Neural progenitor cell (in vitro differentiated cells): ENCODE data around the gene ZGPAT. TPM values are rescaled to one million over a fixed set of nuclear protein-coding genes. Genes with fewer than 3 reads are reported as not detected.

Source experiments
- DNase-seq: peaks from one replicate; pipeline ENCODE4 v3.0.0-alpha.2; 2016; ENCODE audit warnings: low spot score
- H2AFZ ChIP-seq: fragments of 200-600 bp; sonication (generic); replicated peaks from 2 replicates; pipeline ENCODE4 v1.6.1; 2016; ENCODE audit warnings: antibody characterized with exemption
- H3F3A ChIP-seq: fragments of 200-600 bp; sonication (generic); 2 replicates; pipeline ENCODE4 v1.6.1; 2016; ENCODE audit warnings: antibody characterized with exemption, low read depth
- H3K27ac ChIP-seq: fragments of 200-600 bp; sonication (generic); 2 replicates; pipeline ENCODE4 v1.5.1; 2016; ENCODE audit warnings: mild to moderate bottlenecking
- H3K27me3 ChIP-seq: fragments of 200-600 bp; sonication (generic); 2 replicates; pipeline ENCODE4 v1.6.1; 2016; ENCODE audit warnings: mild to moderate bottlenecking, moderate library complexity
- H3K36me3 ChIP-seq: fragments of 200-600 bp; sonication (generic); 2 replicates; pipeline ENCODE4 v1.5.1; 2016
- H3K4me1 ChIP-seq: fragments of 200-600 bp; sonication (generic); 2 replicates; pipeline ENCODE4 v1.6.1; 2016; ENCODE audit warnings: mixed run types
- H3K4me2 ChIP-seq: fragments of 200-600 bp; sonication (generic); 2 replicates; pipeline ENCODE4 v1.6.1; 2016
- H3K4me3 ChIP-seq: fragments of 200-600 bp; sonication (generic); 2 replicates; pipeline ENCODE4 v1.5.1; 2016
- H3K79me2 ChIP-seq: fragments of 200-600 bp; sonication (generic); 2 replicates; pipeline ENCODE4 v1.6.1; 2016; ENCODE audit warnings: low read depth
- H3K9ac ChIP-seq: fragments of 200-600 bp; sonication (generic); 2 replicates; pipeline ENCODE4 v1.6.1; 2016
- H3K9me3 ChIP-seq: fragments of 200-600 bp; sonication (generic); 2 replicates; pipeline ENCODE4 v1.5.1; 2016; ENCODE audit warnings: low read depth
- H4K20me1 ChIP-seq: fragments of 200-600 bp; sonication (generic); 2 replicates; pipeline ENCODE4 v1.6.1; 2016; ENCODE audit warnings: low read depth
- H3K27ac Mint-ChIP-seq: 3 replicates; pipeline ENCODE4 v1.8.0; 2021; ENCODE audit warnings: mixed read lengths
- H3K27me3 Mint-ChIP-seq: 2 replicates; pipeline ENCODE4 v1.8.0; 2022; ENCODE audit warnings: low read depth, mild to moderate bottlenecking, inconsistent platforms, moderate library complexity, mixed read lengths; ENCODE audit not compliant: insufficient read depth
- H3K36me3 Mint-ChIP-seq: 3 replicates; pipeline ENCODE4 v1.8.0; 2021; ENCODE audit warnings: mixed read lengths
- H3K4me1 Mint-ChIP-seq: 3 replicates; pipeline ENCODE4 v1.8.0; 2021; ENCODE audit warnings: mixed read lengths
- H3K4me3 Mint-ChIP-seq: 3 replicates; pipeline ENCODE4 v1.8.0; 2021; ENCODE audit warnings: mild to moderate bottlenecking, moderate library complexity, mixed read lengths
- H3K9me3 Mint-ChIP-seq: 3 replicates; pipeline ENCODE4 v1.8.0; 2020; ENCODE audit warnings: mixed read lengths
- EZH2 ChIP-seq: fragments of 200-600 bp; sonication (generic); IDR thresholded peaks from 2 replicates; pipeline ENCODE4 v1.6.1; 2017; ENCODE audit warnings: antibody characterized with exemption, mild to moderate bottlenecking, moderate library complexity
- EZH2phosphoT487 ChIP-seq: fragments of 200-600 bp; sonication (generic); IDR thresholded peaks from 2 replicates; pipeline ENCODE4 v1.6.1; 2017; ENCODE audit warnings: antibody characterized with exemption
- total RNA-seq: library from RNA; depleted of rRNA; stranded (reverse); fragments of >200 nt; gene quantifications from 2 replicates; pipeline ENCODE4 v1.2.3, GENCODE V29; 2015; ENCODE audit warnings: low replicate concordance
- TF ChIP-seq, protein P1 (sequence below): fragments of 200-600 bp; sonication (generic); IDR thresholded peaks from 2 replicates; pipeline ENCODE4 v1.5.1; 2017; ENCODE audit warnings: antibody characterized with exemption, mild to moderate bottlenecking

ZGPAT gene
- total RNA-seq, 1 donor from 2014 or later = 8.2 TPM

DNA sequence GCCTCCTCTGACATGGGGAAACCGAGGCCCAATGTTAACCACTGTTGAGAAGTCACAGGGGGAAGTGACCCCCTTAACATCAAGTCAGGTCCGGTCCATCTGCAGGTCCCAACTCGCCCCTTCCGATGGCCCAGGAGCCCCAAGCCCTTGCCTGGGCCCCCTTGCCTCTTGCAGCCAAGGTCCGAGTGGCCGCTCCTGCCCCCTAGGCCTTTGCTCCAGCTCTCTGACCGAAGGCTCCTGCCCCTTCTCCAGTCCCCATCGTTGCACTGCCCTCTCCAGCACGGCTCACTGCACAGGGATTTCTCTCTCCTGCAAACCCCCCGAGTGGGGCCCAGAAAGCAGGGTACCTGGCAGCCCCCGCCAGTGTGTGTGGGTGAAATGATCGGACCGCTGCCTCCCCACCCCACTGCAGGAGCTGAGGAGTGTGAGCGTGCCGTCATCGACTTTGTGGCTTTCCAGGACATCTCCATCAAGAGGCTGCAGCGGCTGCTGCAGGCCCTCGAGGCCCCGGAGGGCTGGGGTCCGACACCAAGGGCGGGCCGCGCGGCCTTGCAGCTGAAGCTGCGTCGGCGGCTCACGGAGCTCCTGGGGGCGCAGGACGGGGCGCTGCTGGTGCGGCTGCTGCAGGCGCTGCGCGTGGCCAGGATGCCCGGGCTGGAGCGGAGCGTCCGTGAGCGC, 9.8 kb upstream of the ZGPAT start:
- no peaks in the 10 kb centered on the region for H3K36me3 ChIP-seq
- Mint-ChIP-seq H3K36me3 (peaks cover 3% of the 10 kb centered on the region), H3K9me3 (peaks cover 4% of the 10 kb centered on the region), H3K4me3 (no peak overlapping the region), H3K4me1 (no peaks in the 10 kb centered on the region), H3K27me3 (peaks cover 10% of the 10 kb centered on the region), H3K27ac (no peak overlapping the region)
- no peak overlapping the region for H3K9ac ChIP-seq
- H3K27ac ChIP-seq = no peak overlapping the region
- H3K4me2 ChIP-seq = no peak overlapping the region
- no peak for DNase-seq
- no peaks in the 10 kb centered on the region for H3K27me3 ChIP-seq
- H2AFZ ChIP-seq = no peak overlapping the region
- TF ChIP-seq EZH2 (no peak), EZH2phosphoT487 (no peak)
- TF ChIP-seq, protein P1, sequence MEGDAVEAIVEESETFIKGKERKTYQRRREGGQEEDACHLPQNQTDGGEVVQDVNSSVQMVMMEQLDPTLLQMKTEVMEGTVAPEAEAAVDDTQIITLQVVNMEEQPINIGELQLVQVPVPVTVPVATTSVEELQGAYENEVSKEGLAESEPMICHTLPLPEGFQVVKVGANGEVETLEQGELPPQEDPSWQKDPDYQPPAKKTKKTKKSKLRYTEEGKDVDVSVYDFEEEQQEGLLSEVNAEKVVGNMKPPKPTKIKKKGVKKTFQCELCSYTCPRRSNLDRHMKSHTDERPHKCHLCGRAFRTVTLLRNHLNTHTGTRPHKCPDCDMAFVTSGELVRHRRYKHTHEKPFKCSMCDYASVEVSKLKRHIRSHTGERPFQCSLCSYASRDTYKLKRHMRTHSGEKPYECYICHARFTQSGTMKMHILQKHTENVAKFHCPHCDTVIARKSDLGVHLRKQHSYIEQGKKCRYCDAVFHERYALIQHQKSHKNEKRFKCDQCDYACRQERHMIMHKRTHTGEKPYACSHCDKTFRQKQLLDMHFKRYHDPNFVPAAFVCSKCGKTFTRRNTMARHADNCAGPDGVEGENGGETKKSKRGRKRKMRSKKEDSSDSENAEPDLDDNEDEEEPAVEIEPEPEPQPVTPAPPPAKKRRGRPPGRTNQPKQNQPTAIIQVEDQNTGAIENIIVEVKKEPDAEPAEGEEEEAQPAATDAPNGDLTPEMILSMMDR = no peak
- H3K4me3 ChIP-seq = no peak overlapping the region
- no peaks in the 10 kb centered on the region for H3K79me2 ChIP-seq
- peaks cover 7% of the 10 kb centered on the region for H3F3A ChIP-seq
- peaks cover 10% of the 10 kb centered on the region for H3K4me1 ChIP-seq
- H3K9me3 ChIP-seq = no peaks in the 10 kb centered on the region
- no peaks in the 10 kb centered on the region for H4K20me1 ChIP-seq

DNA sequence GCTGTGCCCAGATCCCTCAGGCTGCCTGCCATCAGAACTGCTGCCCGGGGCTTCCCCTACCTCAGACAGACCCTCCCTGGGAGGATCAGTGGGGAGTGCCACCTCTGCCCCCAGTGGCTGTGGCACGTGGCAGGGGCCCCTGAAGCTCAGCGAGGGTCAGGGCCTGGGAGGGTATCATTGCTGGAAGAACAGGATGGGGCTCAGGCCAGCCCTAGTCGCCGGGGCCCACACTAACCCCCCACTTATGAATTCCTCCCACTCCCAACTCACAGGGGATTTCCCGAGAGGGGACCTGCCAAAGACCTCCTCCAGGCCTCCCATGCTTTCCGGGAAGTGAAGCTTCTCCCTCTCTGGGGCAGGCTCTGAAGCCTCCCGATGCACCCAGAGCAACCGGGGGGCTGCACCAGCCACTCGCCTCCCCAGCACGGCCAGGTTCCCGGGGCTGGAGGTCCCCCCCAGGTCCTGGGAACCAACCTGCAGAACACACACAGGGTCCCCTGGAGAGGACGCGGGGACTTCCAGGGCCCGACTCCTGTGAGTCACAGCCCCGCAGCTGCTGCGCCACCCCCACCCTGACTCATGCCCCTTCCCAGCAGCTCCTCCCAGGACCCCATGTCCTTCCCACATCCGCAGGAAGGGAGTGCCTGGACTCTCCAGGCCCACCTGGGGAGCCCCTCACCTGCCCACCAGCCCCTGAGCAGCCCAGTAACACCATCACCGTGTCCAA, 8.9 kb upstream of the ZGPAT start:
- no peak overlapping the region for H3K27ac ChIP-seq
- Mint-ChIP-seq H3K4me3 (no peak overlapping the region), H3K4me1 (no peaks in the 10 kb centered on the region), H3K9me3 (peaks cover 1% of the 10 kb centered on the region), H3K36me3 (peaks cover under 1% of the 10 kb centered on the region), H3K27ac (no peak overlapping the region), H3K27me3 (peaks cover 7% of the 10 kb centered on the region)
- no peak for TF ChIP-seq EZH2phosphoT487
- no peak for TF ChIP-seq EZH2
- TF ChIP-seq, protein P1 = no peak
- no peak overlapping the region for H2AFZ ChIP-seq
- H3K79me2 ChIP-seq = no peaks in the 10 kb centered on the region
- no peak overlapping the region for H3K9ac ChIP-seq
- H3K4me3 ChIP-seq = no peak overlapping the region
- no peaks in the 10 kb centered on the region for H4K20me1 ChIP-seq
- H3K36me3 ChIP-seq = no peaks in the 10 kb centered on the region
- no peaks in the 10 kb centered on the region for H3K9me3 ChIP-seq
- peaks cover 10% of the 10 kb centered on the region for H3K4me1 ChIP-seq
- no peaks in the 10 kb centered on the region for H3K27me3 ChIP-seq
- no peak overlapping the region for H3K4me2 ChIP-seq
- H3F3A ChIP-seq = peaks cover 7% of the 10 kb centered on the region
- DNase-seq = no peak

DNA sequence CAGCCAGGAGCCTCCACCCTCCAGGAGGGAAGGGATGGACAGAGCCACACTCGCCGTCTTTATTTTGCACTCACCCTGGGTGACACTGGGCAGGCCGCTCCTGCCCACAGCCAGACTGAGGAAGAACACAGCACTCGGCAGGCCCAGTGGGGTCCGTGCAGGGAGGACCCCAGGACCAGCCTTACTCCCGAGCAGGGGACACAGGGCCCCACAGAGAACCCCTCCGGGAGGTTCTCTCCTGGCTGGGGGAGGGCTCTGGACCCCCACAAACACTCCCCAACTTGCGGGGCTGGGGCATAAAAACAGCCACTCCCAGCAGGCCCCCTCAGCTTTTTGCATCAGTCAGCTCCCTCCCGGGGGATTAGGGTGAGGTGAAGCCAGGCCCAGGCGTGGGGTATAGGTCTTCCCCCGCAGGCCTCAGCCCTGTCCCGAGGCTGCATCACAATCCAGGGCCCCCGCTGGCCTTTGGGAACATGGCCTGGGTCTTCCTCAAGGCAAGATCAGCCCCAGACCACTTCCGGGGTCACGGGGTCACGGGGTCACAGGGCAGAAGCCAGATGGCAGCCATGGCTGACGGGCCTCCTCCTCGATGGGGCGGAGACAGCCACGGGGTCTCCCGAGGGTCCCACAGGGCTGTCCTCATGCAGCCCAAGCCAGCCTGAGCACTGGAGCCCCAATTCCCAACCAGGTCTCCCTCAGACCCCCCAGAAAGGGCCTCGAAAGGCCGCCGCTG, 8.2 kb upstream of the ZGPAT start:
- Histone ChIP-seq H2AFZ (no peak overlapping the region), H3K36me3 (no peaks in the 10 kb centered on the region), H3K27ac (no peak overlapping the region), H3K4me2 (no peak overlapping the region), H3K79me2 (no peaks in the 10 kb centered on the region), H3K27me3 (no peaks in the 10 kb centered on the region), H3K9me3 (no peaks in the 10 kb centered on the region), H4K20me1 (no peaks in the 10 kb centered on the region), H3K9ac (no peak overlapping the region), H3K4me3 (no peak overlapping the region), H3K4me1 (peaks cover 10% of the 10 kb centered on the region), H3F3A (peaks cover 7% of the 10 kb centered on the region)
- Mint-ChIP-seq H3K4me1 (no peaks in the 10 kb centered on the region), H3K27me3 (peaks cover 6% of the 10 kb centered on the region), H3K27ac (no peak overlapping the region), H3K36me3 (no peaks in the 10 kb centered on the region), H3K4me3 (no peak overlapping the region), H3K9me3 (no peaks in the 10 kb centered on the region)
- TF ChIP-seq EZH2phosphoT487 (no peak), EZH2 (no peak)
- TF ChIP-seq, protein P1 = no peak
- no peak for DNase-seq
